ENCODE data around the gene FRMD4A.

The FRMD4A gene

DNA sequence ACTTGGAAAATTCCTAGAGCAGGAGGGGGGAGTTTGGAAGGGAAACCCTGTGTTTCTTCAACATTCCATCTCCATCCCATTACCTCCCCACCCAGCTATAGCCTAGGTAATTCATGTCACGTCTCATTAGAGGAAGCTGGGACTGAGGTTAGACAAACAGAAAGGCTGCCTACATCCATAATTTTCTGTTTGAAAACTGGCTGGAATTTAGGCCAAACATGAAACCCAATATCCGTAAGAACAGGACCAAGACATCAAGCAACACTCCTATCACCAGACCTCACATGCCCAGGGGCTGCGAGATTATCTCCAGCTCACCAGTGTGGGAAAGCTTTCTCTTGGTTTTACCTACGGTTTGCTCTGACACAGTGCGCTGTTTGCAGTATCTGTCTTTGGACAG is 316.3 kb downstream of the FRMD4A start:
- no peak for DNase-seq

DNA sequence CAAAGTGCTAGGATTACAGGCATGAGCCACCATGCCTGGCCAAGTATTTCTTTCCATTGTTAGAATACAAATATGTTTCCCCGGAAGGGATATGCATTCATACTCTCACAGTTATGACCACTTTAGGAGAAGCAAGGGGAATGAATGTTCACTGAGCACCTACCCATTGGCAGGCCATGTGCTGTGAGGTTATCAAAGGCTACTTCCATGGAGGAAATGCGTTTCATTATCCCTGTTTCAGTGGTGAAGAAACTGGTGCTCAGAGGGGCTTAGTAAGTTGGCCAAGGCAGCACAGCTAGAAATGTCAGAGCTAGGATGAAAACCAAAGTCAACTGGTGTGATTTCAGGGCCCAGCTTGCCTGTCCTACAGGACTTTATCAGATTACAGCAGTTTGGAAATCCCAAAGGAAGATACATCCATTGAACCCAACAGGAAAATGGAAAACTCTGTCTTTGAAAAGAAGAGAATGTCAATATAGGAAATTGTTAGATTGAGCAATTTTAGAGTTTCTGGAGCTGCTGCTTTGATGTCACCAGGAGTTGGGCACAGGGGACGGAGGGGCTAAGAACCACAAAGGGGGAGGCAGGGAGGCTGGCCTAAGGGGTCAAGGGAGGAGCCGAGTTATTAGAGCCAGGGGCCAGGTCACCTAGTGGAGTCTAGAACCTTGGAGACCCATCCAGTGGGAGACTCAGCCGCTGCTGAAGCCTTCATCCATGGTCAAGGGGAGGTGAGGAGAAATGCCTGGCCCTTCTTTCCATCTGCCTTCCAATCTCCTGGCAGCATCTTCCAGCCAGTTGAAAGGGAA is 319.8 kb downstream of the FRMD4A start:
- DNase-seq, result no peak

DNA sequence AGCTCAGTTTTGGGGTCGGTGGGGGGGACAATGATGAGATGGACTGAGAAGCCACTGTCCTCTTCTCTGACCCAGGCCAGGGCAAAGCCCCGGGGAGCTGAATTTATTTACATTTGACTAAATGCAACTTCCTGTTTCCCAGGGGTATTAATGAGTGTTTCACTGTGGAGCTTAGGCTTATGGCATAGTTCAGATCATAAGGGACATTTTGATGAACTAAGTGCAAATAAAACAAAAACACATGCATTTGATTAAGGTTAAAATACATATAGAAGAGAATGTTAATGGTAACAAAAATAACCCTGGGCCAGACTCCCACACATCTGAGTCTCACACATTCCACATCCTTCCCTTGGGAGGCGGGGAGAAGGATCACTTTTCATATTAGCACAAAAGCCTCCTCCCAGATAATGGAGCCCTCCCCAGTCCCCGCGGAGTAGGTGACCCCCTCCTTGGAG is 320.6 kb downstream of the FRMD4A start:
- DNase-seq, result no peak

DNA sequence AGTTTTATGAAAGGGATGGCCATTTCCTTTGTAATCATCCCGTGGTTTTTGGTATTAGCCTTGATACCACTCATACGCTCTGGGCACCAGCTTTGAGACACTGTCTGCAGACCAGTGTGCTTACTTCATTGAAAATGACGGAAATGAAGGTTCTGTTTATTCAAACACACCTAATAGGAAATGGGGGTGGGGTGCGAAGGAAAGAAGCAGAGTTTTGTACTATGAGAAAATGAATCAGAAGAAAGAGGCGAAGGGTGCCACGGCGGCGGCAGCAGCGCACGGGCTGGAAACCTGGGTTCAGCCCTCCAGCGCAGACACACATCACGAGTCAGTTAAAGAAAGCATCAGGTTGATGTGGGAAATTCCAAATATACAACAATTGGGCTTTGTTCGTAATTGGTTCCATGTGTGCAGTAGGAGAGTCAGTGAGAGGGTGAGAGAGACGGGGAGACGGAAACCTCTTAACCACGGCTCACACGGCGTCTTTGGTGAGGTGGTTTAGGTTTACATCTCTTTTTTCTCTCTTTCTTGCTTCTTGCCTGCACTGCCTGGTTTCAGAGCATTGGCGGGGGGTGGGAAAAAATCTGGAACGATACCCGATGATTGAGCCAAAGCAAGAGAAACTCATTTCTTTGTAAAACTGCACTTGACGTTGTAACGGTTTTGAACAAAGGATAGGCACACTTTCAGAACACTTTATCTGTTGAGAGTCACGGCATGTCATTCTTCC is 321.2 kb downstream of the FRMD4A start:
- peak; percentile 77 for DNase-seq

GRCh38 chr10:14008740-14009080 is 322.0 kb downstream of the FRMD4A start:
- no peak for DNase-seq

GRCh38 chr10:14004536-14004935 is 326.2 kb downstream of the FRMD4A start:
- no peak for DNase-seq

GRCh38 chr10:14003517-14004184 is 327.1 kb downstream of the FRMD4A start:
- DNase-seq, result no peak

GRCh38 chr10:14001298-14002040 is 329.3 kb downstream of the FRMD4A start:
- no peak for DNase-seq

- DNase-seq, result no peak
These were observed 332.4 kb downstream of the FRMD4A start for GRCh38 chr10:13998163-13998835.

- DNase-seq, result no peak
These were observed 333.1 kb downstream of the FRMD4A start for GRCh38 chr10:13997650-13998049.

DNA sequence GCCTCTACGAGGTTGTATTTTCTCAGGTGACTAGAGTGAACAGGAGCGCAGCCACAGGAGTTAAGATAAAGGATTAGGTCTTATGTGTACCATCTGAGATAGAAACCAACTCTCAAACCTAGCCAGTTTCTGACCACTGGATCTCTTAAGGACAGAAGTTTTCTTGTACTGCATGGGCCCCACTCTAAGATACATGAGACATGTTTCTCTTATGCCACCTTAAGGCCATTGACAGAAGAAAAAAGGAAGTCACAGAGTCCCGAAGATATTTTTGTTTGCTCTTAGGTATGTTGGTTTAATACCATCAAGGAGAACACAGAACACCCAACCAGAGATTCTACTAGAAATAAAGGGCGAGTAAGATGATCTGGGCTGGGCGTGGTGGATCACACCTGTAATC is 335.8 kb downstream of the FRMD4A start:
- no peak for DNase-seq

DNA sequence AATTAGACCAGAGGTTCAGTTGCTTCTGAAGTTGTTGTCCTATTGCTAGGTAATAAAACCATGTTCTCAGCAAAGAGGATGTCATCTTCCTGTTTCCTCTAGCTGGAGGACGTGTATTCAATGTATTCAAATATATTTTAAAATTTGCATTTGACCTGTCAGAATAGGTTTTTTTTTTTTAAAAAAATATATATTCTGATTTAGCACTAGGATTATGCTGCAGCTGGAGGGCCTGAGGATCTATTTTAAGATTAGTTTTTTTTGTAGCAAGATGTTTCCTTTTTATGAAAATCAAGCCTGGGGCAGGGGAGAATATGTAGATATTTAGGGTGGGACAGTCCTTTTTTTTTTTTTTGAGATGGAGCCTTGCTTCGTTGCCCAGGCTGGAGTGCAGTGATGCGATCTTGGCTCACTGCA is 337.0 kb downstream of the FRMD4A start:
- no peak for DNase-seq

GRCh38 chr10:13993169-13993568 is 337.6 kb downstream of the FRMD4A start:
- DNase-seq, result no peak

DNA sequence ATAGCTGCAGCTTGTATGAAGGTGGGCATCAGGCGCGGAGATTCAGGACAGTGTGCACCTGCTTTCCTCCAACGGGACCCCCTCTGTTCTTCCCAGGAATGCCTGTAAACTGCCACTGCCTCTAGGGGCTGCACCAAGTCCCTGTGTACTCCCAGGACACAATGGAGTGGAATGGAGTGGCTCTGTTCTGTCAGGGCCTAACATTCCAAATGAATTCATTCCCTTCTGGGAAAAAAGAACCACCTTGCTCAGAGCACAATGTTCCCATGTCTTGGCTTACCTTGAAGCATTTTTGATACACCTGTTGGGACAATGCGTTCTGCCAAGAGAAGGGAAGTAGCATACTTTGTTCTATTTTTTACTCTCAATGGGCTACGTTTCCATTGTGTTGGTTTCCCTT is 339.4 kb downstream of the FRMD4A start:
- no peak for DNase-seq

GRCh38 chr10:13990946-13991345 is 339.8 kb downstream of the FRMD4A start:
- no peak for DNase-seq

GRCh38 chr10:13990392-13990805 is 340.3 kb downstream of the FRMD4A start:
- DNase-seq, result no peak

- no peak for DNase-seq
These were observed 341.1 kb downstream of the FRMD4A start for GRCh38 chr10:13989616-13990015.

GRCh38 chr10:13987446-13987845 is 343.3 kb downstream of the FRMD4A start:
- DNase-seq, result no peak

- no peak for DNase-seq
These were observed 346.0 kb downstream of the FRMD4A start for GRCh38 chr10:13984647-13985155.

DNA sequence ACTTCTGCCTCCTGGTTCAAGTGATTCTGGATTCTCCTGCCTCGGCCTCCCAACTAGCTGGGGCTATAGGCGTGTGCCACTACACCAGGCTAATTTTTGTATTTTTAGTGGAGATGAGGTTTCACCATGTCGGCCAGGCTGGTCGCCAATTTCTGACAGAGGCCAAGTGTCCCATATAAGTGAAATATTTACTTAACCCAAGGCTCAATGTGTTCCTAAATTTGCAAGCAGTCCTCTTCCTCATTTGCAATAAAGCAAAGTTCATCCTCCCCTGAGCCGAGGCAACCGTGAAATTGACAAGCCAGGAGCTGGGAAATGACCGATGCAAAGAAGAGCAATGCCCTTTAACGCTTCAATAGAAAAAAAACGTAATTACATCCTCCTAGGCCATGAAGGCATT is 347.7 kb downstream of the FRMD4A start:
- DNase-seq, result no peak

DNA sequence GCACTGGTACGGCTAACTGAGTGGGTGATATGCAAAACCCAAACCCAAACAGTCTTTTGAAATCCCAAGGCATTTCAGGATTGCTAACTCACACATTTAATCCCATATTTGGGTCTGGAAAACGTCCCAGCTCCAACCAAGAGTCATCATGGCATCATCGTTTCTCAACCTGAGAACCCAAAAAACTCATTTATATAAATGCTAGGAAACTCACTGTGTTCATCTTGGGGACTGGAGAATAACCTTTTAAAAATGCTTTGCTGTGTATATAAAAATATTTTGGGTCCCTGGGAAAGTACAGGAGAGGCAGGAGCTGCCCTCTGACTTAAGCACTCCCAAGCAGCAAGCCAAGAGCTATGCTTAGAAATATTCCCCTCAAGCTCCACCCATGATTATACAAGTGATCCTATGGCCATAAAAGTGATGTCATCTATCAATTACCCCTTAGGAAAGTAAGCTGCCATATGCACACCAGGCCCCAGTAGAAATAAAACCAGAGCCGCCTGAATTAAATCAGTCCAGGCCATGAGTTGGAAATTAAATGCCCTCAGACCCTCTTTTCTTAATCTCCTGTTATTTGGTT is 352.1 kb downstream of the FRMD4A start:
- no peak for DNase-seq
